GM19397 (cell line): Measurements from ENCODE around the gene SLC34A3.
"Not testable (repeated sequence)": the region's sequence is repeated elsewhere in the genome, so short reads cannot be mapped to it uniquely, and the experiment has no call there.

Experiments
- ATAC-seq: cut with Tn5 transposase; IDR thresholded peaks from one replicate; pipeline ENCODE4 v1.9.1; 2021; ENCODE audit warnings: mild to moderate bottlenecking, moderate library complexity; ENCODE audit not compliant: unreplicated experiment

Gene SLC34A3

DNA sequence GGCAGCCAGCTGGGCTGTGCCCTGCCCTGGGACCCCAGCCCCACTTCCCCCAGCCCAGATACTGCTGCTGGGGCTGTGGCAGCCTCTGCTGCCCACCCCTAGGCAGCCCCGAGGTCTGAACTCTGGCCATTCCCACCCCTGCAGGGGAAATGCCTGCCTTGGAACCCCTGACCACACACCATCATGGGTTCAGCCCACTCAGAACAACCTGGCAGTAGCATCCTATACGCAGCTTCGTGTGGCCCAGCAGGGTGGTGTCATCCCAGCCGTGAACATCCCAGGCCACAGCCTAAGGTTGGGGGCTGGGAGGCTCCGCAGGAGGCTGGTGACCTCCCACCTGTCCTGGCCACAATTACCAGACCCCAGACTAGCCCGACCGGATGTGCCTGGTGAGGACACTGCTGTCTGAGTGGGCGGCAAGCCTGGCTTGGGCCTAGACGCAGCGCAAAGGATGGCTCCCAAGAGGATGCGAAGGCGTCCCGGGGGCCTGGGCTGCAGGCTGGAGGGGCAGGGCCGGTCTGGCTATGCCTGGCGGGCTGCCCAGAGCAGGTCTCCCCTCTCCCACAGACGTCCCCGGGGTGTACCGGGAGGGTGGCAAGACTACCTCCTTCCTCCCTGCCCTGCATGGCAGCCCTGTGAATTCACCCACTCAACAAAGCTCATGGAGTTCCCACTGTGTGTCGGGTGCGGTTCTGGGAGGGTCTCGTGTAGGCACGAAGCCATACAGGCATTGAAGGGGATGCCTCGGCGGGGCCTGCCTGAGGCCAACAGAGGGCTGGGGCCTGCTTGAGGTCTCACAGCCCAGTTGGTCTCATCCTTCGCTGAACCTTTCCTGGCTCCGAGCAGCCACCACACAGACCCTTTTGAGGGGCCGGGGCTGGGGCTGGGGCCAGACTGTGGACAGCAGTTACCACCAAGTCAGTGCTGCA is 1.5 kb upstream of the SLC34A3 start:
- ATAC-seq: no peak

DNA sequence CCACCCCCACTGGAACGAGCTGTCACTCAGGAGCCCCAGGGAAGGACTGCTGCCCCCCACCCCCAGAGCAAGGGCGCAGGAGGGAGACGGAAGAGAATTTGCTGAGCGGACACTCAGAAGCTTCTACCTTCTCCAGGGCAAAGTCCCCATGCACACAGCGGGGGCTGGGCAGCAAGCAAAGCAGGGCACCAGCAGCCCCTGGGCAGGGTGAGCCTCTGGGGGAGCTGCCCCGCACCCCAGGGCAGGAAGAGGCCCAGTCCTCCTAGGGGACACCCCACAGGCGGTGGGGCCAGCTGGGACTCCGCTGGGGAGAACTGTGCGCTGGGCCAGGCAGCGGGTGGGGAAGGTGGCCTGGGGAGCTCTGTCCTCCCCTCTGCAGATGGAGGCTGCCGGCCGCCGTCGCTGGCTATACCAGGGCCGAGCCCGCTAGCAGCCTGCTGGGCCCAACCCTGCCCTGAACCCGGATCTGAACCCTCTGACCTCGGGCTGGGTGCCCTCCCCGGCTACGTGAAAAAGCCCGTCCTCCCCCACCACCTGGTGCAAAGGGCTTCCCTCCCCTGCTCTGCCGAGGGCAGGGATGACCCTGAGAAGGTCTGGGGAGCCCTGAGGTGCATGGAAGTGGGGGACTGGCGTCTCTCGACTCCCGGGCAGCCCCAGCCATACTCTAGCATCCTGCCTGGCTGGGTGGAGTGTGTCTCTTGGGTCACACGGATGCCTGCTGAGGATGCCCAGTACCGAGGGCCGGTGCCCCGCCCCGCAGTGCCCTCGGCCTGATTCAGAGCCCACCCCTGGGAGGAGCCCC is 597 bp upstream of the SLC34A3 start:
- no peak for ATAC-seq

DNA sequence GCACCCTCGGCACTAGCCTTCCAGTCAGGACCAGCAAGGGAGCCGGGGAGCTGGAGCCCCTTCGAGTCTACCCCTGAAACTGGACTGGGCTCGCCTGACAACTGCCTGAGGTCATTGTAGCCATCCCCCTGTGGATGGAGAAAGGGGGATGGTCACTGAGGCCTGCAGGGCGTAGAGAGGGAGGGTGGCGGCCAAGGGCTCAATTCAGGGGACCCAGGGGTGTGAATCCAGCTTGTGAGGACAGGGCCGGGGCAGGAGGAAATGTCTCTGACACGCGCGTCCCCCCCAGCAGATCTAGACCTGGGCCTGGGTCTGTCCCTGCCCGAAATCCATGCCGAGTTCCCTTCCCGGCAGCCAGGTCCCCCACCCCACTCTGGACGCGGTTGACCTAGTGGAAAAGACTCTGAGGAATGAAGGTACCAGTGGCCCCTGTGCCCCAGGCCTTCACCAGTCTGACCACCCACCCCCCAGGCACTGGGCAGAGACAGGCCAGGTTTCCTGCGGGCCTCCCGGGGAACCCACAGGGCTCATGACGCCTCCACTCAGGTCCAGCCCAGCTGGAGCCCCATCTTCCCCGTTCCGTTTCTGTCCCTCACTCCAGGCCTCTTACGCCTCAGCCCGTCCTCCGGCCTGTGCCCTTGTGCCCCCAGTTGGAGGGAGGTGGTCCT is 805 bp downstream of the SLC34A3 start:
- ATAC-seq: no peak

DNA sequence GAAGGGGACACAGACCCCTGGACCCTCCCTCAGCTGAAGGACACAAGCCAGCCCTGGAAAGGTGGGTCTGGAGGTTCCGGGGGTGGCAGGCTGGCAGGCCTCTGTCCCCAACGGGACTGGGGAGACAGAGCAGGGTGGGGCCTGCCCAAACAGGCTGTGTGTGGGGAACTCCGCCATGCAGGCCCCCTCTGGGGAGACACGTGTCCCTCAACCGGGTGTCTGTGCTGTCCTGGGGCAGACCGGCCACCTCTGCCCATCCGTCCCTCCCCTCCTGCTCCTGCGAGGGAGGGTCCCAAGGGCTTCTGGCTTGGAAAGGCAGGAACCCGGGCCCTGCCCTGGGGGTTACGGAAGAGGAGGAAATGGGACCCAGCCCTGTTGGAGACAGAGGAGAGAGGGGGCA is 1.4 kb downstream of the SLC34A3 start:
- ATAC-seq: no peak

DNA sequence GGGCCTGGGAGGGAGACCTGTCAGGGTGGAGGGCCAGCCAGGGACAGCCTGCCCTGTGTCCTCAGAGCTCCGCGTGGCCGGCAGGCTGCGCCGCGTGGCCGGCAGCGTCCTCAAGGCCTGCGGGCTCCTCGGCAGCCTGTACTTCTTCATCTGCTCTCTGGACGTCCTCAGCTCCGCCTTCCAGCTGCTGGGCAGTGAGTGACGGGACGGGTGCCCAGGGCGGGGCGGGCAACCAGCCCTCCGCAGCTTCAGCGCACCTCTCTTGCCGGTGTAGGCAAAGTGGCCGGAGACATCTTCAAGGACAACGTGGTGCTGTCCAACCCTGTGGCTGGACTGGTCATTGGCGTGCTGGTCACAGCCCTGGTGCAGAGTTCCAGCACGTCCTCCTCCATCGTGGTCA is 1.8 kb downstream of the SLC34A3 start:
- ATAC-seq: no peak

DNA sequence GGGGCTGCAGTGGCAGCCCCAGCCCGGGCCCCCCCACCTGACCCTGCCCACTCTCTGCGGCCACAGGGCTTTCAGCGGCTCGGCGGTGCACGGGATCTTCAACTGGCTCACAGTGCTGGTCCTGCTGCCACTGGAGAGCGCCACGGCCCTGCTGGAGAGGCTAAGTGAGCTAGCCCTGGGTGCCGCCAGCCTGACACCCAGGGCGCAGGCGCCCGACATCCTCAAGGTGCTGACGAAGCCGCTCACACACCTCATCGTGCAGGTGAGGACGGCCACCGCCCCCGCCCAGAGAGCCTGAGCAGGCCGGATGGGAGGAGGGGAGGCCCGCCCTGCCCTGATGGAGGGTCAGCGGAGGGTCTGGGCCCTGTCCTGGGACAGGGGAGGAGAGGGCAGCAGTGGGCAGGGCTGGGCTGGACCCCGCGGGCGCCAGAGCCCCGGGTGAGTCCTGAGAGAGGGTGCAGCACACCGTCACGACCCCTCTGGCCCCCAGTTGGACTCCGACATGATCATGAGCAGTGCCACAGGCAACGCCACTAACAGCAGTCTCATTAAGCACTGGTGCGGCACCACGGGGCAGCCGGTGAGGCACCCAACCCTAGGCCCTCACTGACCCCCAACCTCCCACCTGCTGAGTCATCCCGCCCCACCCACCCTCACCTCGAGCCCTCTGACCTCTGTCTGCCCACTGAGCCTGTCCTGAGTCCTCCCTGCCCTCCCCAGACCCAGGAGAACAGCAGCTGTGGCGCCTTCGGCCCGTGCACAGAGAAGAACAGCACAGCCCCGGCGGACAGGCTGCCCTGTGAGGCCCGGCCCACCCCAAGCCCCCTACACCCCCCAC is 2.7 kb downstream of the SLC34A3 start:
- ATAC-seq: no peak

DNA sequence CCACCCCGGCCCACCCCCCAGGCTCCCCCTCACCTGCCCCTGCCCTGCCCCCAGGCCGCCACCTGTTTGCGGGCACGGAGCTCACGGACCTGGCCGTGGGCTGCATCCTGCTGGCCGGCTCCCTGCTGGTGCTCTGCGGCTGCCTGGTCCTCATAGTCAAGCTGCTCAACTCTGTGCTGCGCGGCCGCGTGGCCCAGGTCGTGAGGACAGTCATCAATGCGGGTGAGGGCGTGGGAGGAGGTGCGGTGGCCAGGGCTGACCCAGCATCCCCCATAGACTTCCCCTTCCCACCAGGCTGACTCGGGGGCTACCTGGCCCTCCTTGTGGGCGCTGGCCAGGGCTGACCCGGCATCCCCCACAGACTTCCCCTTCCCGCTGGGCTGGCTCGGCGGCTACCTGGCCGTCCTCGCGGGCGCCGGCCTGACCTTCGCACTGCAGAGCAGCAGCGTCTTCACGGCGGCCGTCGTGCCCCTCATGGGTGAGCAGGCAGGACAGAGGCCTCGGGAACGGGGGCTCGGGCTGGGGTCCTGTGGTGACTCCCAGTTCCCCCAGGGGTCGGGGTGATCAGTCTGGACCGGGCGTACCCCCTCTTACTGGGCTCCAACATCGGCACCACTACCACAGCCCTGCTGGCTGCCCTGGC is 3.5 kb downstream of the SLC34A3 start:
- ATAC-seq: no peak

DNA sequence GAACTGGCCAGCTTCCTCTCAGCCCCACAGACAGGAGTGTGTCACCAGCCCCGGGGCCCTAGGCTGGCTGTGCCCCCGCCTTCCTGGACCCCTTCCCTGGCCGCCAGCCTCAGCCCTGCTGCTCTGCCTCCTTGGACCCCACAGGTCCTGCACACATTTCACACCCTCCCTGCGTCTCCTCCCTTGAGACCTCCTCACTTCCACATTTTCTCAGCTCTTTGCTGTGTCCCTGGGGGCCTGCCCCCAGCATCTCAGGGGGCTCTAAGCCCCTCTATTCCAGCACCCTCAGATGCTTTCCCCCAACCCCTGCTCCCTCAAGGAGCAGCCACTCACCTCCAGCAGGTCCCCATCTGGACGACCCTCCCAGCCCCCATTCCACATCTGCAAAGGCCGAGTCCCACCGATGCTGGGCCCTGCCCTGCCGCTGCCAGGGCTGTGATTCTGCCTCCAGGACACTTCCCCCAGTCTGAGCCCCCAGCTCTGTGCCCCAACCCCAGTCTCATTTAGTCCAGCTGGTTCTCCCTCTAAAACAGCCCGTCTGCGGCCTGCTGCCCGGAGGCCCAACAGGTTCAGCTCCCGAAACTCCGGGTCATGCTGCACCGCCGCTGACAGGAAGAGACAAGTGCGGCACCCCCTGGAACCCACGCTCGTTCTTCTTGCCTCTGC is 4.2 kb downstream of the SLC34A3 start:
- ATAC-seq: no peak

DNA sequence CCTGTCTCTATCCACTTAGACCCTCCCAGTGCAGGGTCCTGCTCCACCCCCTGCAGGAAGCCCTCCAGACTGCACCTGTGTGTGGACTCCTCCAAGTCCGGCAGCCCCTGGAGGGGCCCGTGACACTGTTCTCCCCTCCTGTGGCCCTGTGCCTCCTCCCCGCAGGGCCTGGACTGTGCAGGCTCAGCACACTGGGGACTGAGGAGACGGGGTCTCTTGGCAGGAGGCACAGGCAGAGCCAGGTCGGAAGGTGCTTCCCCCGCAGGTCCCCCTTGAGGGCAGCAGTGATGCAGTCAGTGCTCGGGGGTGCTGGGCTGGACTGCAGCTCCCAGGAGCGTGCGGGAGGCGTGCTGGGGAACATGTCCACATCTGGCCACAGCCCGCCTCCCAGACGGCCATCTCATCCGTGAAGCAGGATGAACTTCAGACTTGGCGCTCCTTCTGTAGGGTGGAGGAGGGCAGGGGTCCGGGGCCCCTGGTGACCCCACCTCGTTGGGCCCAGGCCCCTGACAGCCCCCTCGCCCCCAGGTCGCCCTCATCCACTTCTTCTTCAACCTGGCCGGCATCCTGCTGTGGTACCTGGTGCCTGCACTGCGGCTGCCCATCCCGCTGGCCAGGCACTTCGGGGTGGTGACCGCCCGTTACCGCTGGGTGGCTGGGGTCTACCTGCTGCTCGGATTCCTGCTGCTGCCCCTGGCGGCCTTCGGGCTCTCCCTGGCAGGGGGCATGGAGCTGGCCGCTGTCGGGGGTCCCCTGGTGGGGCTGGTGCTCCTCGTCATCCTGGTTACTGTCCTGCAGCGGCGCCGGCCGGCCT is 4.9 kb downstream of the SLC34A3 start:
- ATAC-seq: no peak

DNA sequence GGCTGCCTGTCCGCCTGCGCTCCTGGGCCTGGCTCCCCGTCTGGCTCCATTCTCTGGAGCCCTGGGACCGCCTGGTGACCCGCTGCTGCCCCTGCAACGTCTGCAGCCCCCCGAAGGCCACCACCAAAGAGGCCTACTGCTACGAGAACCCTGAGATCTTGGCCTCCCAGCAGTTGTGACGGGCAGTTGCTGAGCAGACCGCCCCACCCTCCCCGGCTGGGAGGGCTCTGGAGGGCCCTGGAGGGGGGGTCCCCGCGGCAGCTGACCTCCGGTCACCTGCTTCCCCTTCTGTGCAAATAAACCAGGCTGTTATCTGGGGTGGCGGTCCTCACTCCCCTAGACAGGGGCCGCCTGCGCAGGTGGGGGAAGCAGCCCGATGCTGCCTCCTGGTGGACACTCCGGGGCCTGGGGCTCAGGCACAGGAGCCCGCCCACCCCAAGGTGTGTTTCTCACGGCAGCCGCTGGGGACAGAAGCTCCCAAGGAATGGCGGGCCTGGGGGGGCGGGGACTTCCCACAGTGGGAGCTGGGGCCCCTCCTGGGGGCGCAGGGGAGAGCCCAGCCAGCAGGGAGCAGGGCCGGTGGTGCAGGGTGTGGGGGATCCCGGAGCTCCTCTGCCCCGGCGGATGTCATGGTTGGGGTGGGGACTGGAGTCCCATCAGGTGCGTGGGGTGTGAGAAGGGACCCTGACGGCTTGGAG is 5.7 kb downstream of the SLC34A3 start:
- ATAC-seq: no peak

DNA sequence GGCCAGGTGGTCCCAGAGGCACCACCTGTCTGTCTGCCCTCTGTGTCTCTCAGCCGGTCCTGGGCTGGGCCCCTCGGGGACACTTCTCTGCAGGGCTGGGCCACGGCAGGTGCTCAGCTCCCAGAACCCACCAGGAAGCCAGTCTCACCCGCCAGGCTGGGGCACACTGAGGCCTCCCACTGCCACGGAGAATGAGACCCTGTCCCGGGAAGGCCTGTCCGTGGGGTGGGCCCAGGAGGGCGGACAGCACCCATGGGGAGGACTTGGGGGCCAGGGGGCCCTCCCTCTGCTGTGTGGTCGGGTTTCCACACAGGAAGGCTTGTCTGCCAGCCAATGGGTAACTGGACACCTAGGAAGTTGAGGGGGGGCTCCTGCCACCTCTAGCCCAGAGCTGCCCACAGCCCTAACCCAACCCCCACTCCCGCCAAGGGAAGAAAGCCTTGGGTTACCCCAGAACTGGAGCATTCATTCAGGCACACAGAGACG is 6.3 kb downstream of the SLC34A3 start:
- no peak for ATAC-seq

DNA sequence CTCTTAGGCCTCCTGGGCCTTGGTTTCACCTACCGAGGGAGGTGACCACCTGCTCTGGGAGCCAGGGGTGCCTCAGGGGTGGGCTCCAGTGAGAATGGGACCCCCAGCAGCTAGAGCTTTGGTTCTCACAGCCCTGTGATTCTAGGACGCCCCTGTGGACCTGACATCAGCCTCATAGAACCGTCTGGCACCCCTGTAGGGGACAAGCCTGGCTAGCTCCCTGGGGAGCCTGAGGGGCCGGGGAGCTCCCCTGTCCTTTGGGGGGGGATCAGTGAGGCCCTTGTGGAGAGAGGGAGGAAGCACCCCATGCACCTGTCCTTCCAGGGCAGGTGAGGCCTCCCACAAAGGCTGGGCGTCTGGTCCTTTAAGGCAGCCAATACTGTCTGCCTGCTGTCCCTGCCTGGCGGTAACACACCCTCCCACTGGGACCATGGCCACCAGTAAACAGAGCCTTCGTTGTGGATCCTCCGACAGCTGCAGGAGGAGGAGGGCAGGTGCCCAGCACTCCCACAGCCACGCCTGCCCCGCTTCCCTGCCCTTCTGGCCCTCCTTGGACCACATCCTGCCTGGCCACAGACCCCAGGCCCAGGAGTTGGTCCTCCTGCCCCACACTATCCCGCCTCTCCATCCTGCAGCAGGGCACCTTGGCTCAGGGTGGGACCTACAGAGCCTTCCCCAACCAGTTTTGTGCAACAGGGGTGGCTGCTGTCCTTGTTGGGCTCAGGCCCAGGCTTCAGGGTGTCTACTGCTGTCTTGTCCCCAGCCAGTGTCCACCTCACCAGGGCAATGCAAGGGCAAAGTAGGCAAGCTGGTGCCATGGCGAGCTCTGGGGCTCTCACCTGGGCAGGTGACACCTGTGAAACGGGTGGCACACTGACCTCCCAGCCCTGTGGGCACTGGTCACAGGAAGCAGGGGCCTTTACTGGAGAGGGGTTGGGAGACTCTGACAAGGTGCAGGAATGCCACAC is 7.3 kb downstream of the SLC34A3 start:
- no peak for ATAC-seq

DNA sequence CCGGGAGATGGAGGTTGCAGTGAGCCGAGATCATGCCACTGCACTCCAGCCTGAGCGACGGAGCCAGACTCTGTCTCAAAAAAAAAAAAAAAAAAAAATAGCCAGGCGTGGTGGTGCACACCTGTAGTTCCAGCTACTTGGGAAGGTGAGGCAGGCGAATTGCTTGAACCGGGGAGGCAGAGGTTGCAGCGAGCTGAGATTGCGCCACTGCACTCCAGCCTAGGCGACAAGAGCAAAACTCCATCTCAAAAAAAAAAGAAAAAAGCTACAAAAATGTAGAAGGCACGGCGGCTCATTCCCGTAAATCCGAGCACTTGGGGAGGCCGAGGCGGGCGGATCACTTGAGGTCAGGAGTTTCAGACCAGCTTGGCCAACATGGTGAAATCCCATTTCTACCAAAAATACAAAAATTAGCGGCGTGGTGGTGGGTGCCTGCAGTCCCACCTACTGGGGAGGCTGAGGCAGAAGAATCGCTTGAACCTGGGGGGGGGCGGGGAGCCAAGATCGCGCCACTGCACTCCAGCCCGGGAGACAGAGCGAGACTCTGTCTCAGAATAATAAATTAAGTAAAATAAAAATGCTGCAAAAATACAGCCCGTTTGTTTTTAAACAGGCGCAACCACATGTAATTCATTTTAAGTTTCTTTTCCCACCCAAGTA is 9.0 kb downstream of the SLC34A3 start:
- ATAC-seq: not testable (repeated sequence)

DNA sequence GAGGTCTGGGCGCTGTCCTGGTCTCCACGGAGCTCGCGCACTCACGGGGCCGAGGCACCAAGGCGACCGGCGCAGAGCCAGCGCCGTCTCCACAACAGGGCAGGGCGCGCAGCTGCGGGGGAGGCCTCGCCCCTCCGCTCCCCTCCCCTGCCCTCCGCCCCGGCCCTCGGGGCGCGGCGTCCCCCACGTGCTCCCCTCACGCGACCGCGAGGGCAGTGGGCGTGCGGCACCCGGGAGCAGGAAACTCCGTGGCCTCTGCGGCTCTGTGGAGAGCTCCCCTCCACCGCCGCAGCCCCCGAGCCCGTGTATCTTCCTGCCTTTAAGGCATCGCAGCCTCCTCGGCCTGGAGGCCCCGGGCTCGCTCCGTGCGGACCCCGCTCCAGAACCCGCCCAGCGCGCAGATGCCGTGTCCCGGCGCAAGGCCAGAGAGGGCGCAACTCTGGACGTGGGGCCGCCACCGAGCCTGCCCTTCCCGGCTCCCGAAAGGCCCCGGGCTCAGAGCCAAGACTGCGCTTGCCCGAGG is 9.7 kb downstream of the SLC34A3 start:
- ATAC-seq: peak; percentile 23

DNA sequence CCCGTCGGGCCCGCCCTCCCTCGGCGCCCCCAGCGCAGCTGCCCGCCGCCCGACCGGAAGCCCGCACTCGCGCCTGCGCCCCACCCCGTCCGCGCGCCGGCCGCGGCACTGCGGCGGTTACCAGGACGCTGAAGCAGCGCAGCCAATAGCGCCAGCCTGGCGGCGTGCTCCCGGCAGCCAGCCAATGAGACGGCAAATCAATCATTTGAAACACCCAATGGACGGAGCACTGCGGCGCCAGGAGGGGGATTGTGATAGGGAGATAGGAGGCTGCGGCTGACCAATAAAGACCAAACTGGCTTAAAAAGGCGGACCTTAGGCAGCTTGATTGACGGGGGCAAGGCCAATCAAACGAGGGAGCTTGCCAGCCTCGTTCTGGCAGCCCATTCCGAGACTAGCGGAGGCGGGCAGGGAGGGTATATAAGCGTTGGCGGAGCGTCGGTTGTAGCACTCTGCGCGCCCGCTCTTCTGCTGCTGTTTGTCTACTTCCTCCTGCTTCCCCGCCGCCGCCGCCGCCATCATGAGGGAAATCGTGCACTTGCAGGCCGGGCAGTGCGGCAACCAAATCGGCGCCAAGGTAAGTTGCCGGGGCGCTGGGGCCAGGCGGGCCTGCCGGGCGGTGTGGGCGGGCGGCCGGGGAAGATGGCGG is 10.3 kb downstream of the SLC34A3 start, which contains the start of gene TUBB4B:
Gene TUBB4B, plus strand, starts transcription at position 447 of the 649 bp plus-strand sequence. Its CDS starts 74 bp downstream, at position 521.
- ATAC-seq: peak; percentile 67
